H1 (cell line): ENCODE data around the gene LSM2. TPM values are rescaled to one million over a fixed set of nuclear protein-coding genes. Genes with fewer than 3 reads are reported as not detected.
A peak's percentile ranks its signal among the peaks of the same experiment; 100 is the strongest.

Experiments
- CTCF ChIA-PET: fragments of 300-600 bp; sonication (Branson Sonifier 250); formaldehyde crosslinking; loops from one replicate; lab custom pipeline; 2021; ENCODE audit not compliant: partially characterized antibody; lab: Charles Lee
- POLR2A ChIA-PET: fragments of 300-600 bp; sonication (Branson Sonifier 250); formaldehyde crosslinking; loops from one replicate; lab custom pipeline; 2021; ENCODE audit warnings: inconsistent platforms; ENCODE audit not compliant: partially characterized antibody; lab: Charles Lee
- DNase-seq, 2 experiments: peaks; one replicate each; pipeline versions ENCODE4 v3.0.0 to v3.0.0-alpha.2; 2010 to 2022; ENCODE audit warnings: low spot score in 2 of 2, low read depth in 1 of 2, mixed read lengths in 1 of 2
- FAIRE-seq: peaks from 2 replicates; lab custom pipeline; 2011; peaks lifted over from hg19 to GRCh38; lab: Jason Lieb, UNC
- H2AFZ ChIP-seq: 2 replicates; pipeline ENCODE4 v1.8.1; 2012; ENCODE audit warnings: low read length, inconsistent platforms
- H2AK5ac ChIP-seq: 2 replicates; pipeline ENCODE4 v1.6.1; 2013; ENCODE audit warnings: low read depth, low read length
- H2BK120ac ChIP-seq: replicated peaks from 2 replicates; pipeline ENCODE3; 2013; ENCODE audit warnings: low read depth, low read length, inconsistent platforms
- H2BK12ac ChIP-seq: 2 replicates; pipeline ENCODE4 v1.6.1; 2013; ENCODE audit warnings: low read depth, low read length
- H2BK15ac ChIP-seq: 2 replicates; pipeline ENCODE4 v1.6.1; 2013; ENCODE audit warnings: low read length
- H2BK20ac ChIP-seq: 2 replicates; pipeline ENCODE4 v1.6.1; 2013; ENCODE audit warnings: low read length
- H2BK5ac ChIP-seq: 2 replicates; pipeline ENCODE4 v1.6.1; 2013; ENCODE audit warnings: low read depth, low read length
- H3K14ac ChIP-seq: 2 replicates; pipeline ENCODE4 v1.6.1; 2013; ENCODE audit warnings: inconsistent platforms; ENCODE audit not compliant: insufficient read length
- H3K18ac ChIP-seq: 2 replicates; pipeline ENCODE4 v1.6.1; 2013; ENCODE audit warnings: low read length; ENCODE audit errors: extremely low read depth
- H3K23ac ChIP-seq: 2 replicates; pipeline ENCODE4 v1.6.1; 2013; ENCODE audit warnings: inconsistent platforms; ENCODE audit not compliant: insufficient read length
- H3K23me2 ChIP-seq: 2 replicates; pipeline ENCODE4 v1.6.1; 2013; ENCODE audit warnings: low read depth, low read length
- H3K27ac ChIP-seq: 2 replicates; pipeline ENCODE4 v1.6.1; 2011; ENCODE audit warnings: low read depth, low read length, inconsistent platforms
- H3K27me3 ChIP-seq, 4 experiments: replicated peaks in 1 of 4; 1 replicate in 1 of 4; 2 replicates in 3 of 4; pipeline versions ENCODE4 v1.6.1 to v1.8.1; 2011 to 2013; ENCODE audit warnings: low read length in 3 of 4, mild to moderate bottlenecking in 3 of 4, inconsistent platforms in 2 of 4, mixed read lengths in 2 of 4, moderate library complexity in 1 of 4; ENCODE audit not compliant: control insufficient read depth in 3 of 4, insufficient read depth in 3 of 4; ENCODE audit errors: extremely low read depth in 1 of 4
- H3K36me3 ChIP-seq, 4 experiments: 2 replicates each; pipeline versions ENCODE4 v1.6.1 to v1.8.1; 2011 to 2013; ENCODE audit warnings: mild to moderate bottlenecking in 4 of 4, low read length in 3 of 4, moderate library complexity in 2 of 4, control low read depth in 1 of 4, inconsistent platforms in 1 of 4; ENCODE audit not compliant: insufficient read depth in 4 of 4, control insufficient read depth in 2 of 4
- H3K4ac ChIP-seq: replicated peaks from 2 replicates; pipeline ENCODE3; 2013; ENCODE audit warnings: low read length, low read depth, mixed read lengths, inconsistent platforms; ENCODE audit not compliant: insufficient read length
- H3K4me1 ChIP-seq, 4 experiments: replicated peaks in 1 of 4; 1 replicate in 1 of 4; 2 replicates in 3 of 4; pipeline versions ENCODE4 v1.6.1 to v1.8.1; 2011 to 2013; ENCODE audit warnings: low read length in 3 of 4, inconsistent platforms in 2 of 4, mixed read lengths in 1 of 4; ENCODE audit not compliant: insufficient read depth in 4 of 4, control insufficient read depth in 3 of 4
- H3K4me2 ChIP-seq, 2 experiments: 2 replicates each; pipeline versions ENCODE4 v1.6.1 to v1.8.1; 2011 to 2013; ENCODE audit warnings: low read depth in 2 of 2, low read length in 2 of 2, control low read depth in 1 of 2, inconsistent platforms in 1 of 2, mild to moderate bottlenecking in 1 of 2; ENCODE audit not compliant: insufficient read depth in 1 of 2
- H3K4me3 ChIP-seq, 4 experiments: fragments of 200-600, 300-600 bp in 1 of 4; sonication (generic), shearing (Covaris generic), sonication (Bioruptor Twin) in 1 of 4; 2 replicates each; pipeline versions ENCODE4 v1.5.1 to v1.8.1; 2011 to 2016; ENCODE audit warnings: low read length in 4 of 4, low read depth in 3 of 4, control low read depth in 2 of 4, inconsistent platforms in 2 of 4, mild to moderate bottlenecking in 2 of 4, mixed read lengths in 1 of 4, moderate library complexity in 1 of 4; ENCODE audit not compliant: insufficient read depth in 2 of 4; ENCODE audit errors: extremely low read depth in 1 of 4
- H3K56ac ChIP-seq: replicated peaks from 2 replicates; pipeline ENCODE3; 2013; ENCODE audit warnings: low read depth, mild to moderate bottlenecking, mixed read lengths, low read length, inconsistent platforms; ENCODE audit not compliant: insufficient read length
- H3K79me1 ChIP-seq: 2 replicates; pipeline ENCODE4 v1.6.1; 2013; ENCODE audit warnings: low read depth, low read length, control low read depth
- H3K79me2 ChIP-seq, 2 experiments: 2 replicates each; pipeline versions ENCODE4 v1.6.1 to v1.8.1; 2012 to 2013; ENCODE audit warnings: low read length in 2 of 2, mild to moderate bottlenecking in 2 of 2, inconsistent platforms in 1 of 2; ENCODE audit not compliant: insufficient read depth in 2 of 2, control insufficient read depth in 1 of 2
- H3K9ac ChIP-seq, 4 experiments: replicated peaks in 1 of 4; 1 replicate in 1 of 4; 2 replicates in 3 of 4; pipeline versions ENCODE4 v1.6.1 to v1.8.1; 2011 to 2013; ENCODE audit warnings: low read depth in 3 of 4, low read length in 3 of 4, control low read depth in 2 of 4, mild to moderate bottlenecking in 2 of 4, moderate library complexity in 2 of 4, inconsistent platforms in 1 of 4; ENCODE audit errors: extremely low read depth in 1 of 4
- H3K9me3 ChIP-seq, 2 experiments: 2 replicates each; pipeline versions ENCODE4 v1.6.1 to v1.8.1; 2012 to 2013; ENCODE audit warnings: mild to moderate bottlenecking in 2 of 2, moderate library complexity in 2 of 2, control low read depth in 1 of 2, inconsistent platforms in 1 of 2, low read depth in 1 of 2, low read length in 1 of 2, mixed read lengths in 1 of 2; ENCODE audit not compliant: insufficient read depth in 2 of 2
- H4K20me1 ChIP-seq, 2 experiments: replicated peaks in 1 of 2; 2 replicates each; pipeline versions ENCODE3 to v1.8.1; 2011 to 2013; ENCODE audit warnings: inconsistent platforms in 2 of 2, low read length in 2 of 2, mild to moderate bottlenecking in 1 of 2; ENCODE audit not compliant: insufficient read depth in 2 of 2, control insufficient read depth in 1 of 2
- H4K5ac ChIP-seq: 2 replicates; pipeline ENCODE4 v1.6.1; 2013; ENCODE audit warnings: low read length, low read depth, mixed read lengths, inconsistent platforms; ENCODE audit not compliant: insufficient read length
- H4K8ac ChIP-seq: 2 replicates; pipeline ENCODE4 v1.8.0; 2013; ENCODE audit warnings: mild to moderate bottlenecking, moderate library complexity, low read length, inconsistent platforms; ENCODE audit not compliant: insufficient read depth; ENCODE audit errors: extremely low read depth
- H4K91ac ChIP-seq: replicated peaks from 2 replicates; pipeline ENCODE3; 2013; ENCODE audit warnings: low read length, mixed read lengths, inconsistent platforms; ENCODE audit not compliant: insufficient read length
- CBX8 ChIP-seq: fragments of 300-800, 300-1000 bp; sonication (generic); IDR thresholded peaks from 2 replicates; pipeline ENCODE4 v1.7.1; 2016; ENCODE audit warnings: low read depth, low read length, borderline replicate concordance
- PHF8 ChIP-seq: fragments of 200-600 bp; sonication (generic); conservative IDR thresholded peaks from 2 replicates; pipeline ENCODE4 v1.7.1; 2012; ENCODE audit warnings: low read depth, mild to moderate bottlenecking, inconsistent platforms, low read length, moderate library complexity
- POLR2A ChIP-seq, 2 experiments: IDR thresholded peaks; 1 replicate in 1 of 2; 2 replicates in 1 of 2; pipeline ENCODE4 v1.6.1; 2011; ENCODE audit warnings: low read depth in 2 of 2, low read length in 2 of 2, mild to moderate bottlenecking in 2 of 2; ENCODE audit errors: control extremely low read depth in 1 of 2
- SP4 ChIP-seq: IDR thresholded peaks from 2 replicates; pipeline ENCODE4 v1.6.1; 2012; ENCODE audit warnings: low read length, inconsistent platforms
- TAF1 ChIP-seq: IDR thresholded peaks from 2 replicates; pipeline ENCODE4 v1.6.1; 2011; ENCODE audit warnings: mild to moderate bottlenecking, low read depth, low read length
- WGBS, 2 experiments: shearing (Covaris generic) in 1 of 2; methylation state at CpG; one replicate each; pipeline versions ENCODE4 v1.1.6 to v1.1.7; 2013 to 2015; ENCODE audit warnings: low lambda C conversion rate in 2 of 2, mixed read lengths in 2 of 2, inconsistent platforms in 1 of 2, low coverage in 1 of 2, missing lambda C conversion rate in 1 of 2; ENCODE audit not compliant: insufficient replicate concordance in 2 of 2, insufficient coverage in 1 of 2, insufficient read length in 1 of 2; ENCODE audit errors: extremely low coverage in 1 of 2, missing lambda C conversion rate in 1 of 2; 5-methylcytosine and 5-hydroxymethylcytosine counted together
- polyA plus RNA-seq, 7 experiments: library from polyadenylated mRNA; depleted of rRNA in 3 of 7; stranded (reverse) in 5 of 7; unstranded in 2 of 7; fragments of >200 nt in 5 of 7; fragments of 200-250 nt in 2 of 7; gene quantifications; 1 replicate in 5 of 7; 2 replicates in 1 of 7; 4 replicates in 1 of 7; pipeline versions ENCODE4 v1.2.1 to v1.2.3, GENCODE V29; 2011 to 2013; ENCODE audit warnings: missing spikeins in 2 of 7, mixed read lengths in 2 of 7
- total RNA-seq: library from RNA; stranded (reverse); fragmentation: NEBNext Ultra II Directional; extraction: Animal tissue kit (Norgen Biotek cat#: 25700); gene quantifications from 2 replicates; pipeline ENCODE4 v1.2.1, GENCODE V29; 2021

Gene LSM2
- total and polyA plus RNA-seq, 2 of the 8 experiments (the other 6 are each of a cell fraction or from before 2014, with no cell fraction given) = 127 to 168 TPM

DNA sequence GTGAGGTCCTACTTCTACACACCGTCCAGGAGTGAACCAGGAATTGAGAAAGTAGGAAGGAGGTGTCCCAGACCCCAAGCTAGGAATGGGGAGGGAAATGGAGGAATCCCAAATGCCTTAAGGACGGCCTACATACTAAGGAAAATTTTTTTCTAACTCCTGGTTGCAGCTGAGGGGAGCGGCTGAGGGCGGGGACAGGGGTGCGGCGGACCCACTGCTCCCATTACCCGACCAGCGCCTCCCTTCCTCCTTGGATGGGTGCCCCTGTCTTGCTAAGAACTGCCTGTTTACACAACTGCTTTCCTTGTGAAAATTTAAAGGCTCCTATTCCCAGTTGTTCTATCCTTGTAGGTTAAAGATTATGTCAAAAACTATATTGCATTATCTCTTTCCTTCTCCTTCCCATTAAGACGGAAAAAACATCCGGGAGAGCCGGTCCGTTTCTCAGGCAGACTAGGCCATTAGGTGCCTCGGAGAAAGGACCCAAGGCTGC lies 20.1 kb upstream of the LSM2 start:
- Histone ChIP-seq H4K5ac (peak overlapping the region; percentile 78), H2AFZ (peak overlapping the region; percentile 54; the same call in 1 of the 2 replicates), H3K9me3 (no peaks in the 10 kb centered on the region), H2BK5ac (peak overlapping the region; percentile 92), H4K91ac (peak overlapping the region; percentile 41), H3K14ac (no peak overlapping the region), H3K18ac (peak overlapping the region; percentile 93), H3K9ac (peak overlapping the region in 3 of 4 experiments; percentile 56 to 76 (median 57); a peak in 6 of 7 replicates), H3K56ac (no peak overlapping the region), H3K79me2 (peaks cover 0 to 23% of the 10 kb centered on the region in 2 experiments; a peak in 2 of 4 replicates), H2BK15ac (peak overlapping the region; percentile 92; the same call in 1 of the 2 replicates), H3K4me3 (peak overlapping the region; percentile 40 to 65 (median 56)), H3K36me3 (no peaks in the 10 kb centered on the region), H2BK20ac (0 out of 2 replicates have a peak overlapping the region, but pooled peaks have one; percentile 2), H2BK120ac (no peak overlapping the region), H3K79me1 (peaks cover 2% of the 10 kb centered on the region; the same call in 1 of the 2 replicates), H3K4me1 (peaks cover 5 to 12% (median 9%) of the 10 kb centered on the region in 4 experiments; a peak in 6 of 7 replicates), H3K23me2 (peaks cover 18% of the 10 kb centered on the region), H3K27me3 (no peaks in the 10 kb centered on the region), H4K8ac (no peak overlapping the region), H3K23ac (no peak overlapping the region), H4K20me1 (peaks cover 0 to 3% of the 10 kb centered on the region in 2 experiments), H3K27ac (peak overlapping the region; percentile 77), H2AK5ac (no peak overlapping the region), H3K4me2 (peak overlapping the region; percentile 87 to 100), H2BK12ac (peak overlapping the region; percentile 84; the same call in 1 of the 2 replicates), H3K4ac (peak overlapping the region; percentile 16)
- POLR2A ChIA-PET = interaction anchor here (0.7 to 10.9 kb wide), 56 partner anchors 8 to 353 kb away, joined by 3 to 136 read pairs (median 4); partner anchors contain the start of genes ABHD16A, APOM, BAG6 and C6orf47
- DNase-seq (peak in 1 of 2 experiments; percentile 62), FAIRE-seq (no peak)
- TF ChIP-seq CBX8 = no peak
- TF ChIP-seq TAF1 = 0 out of 2 replicates have a peak, but pooled peaks have one; percentile 45
- peak in 1 of 2 experiments; percentile 30; a peak in 1 of 3 replicates for TF ChIP-seq POLR2A (IDR thresholded peaks at IDR 0.05; ENCODE audit: control extremely low read depth in 1 of 2, low read depth in 2 of 2, low read length in 2 of 2)
- peak; percentile 97 for TF ChIP-seq SP4
- peak; percentile 22; the same call in 1 of the 2 replicates for TF ChIP-seq PHF8
- 2% methylated on average over 13 of the region's 13 CpGs; no CpG with 5 or more reads in 1 of the 2 experiments for WGBS, 2 experiments
- CTCF ChIA-PET = interaction anchor here (0.6 to 2.6 kb wide), 11 partner anchors 11 to 137 kb away, joined by 3 to 12 read pairs (median 4); partner anchors contain the start of gene VARS1
